Left hindlimb (tissue), 1 donor: ENCODE measurements around the gene ARHGEF19.
"Not testable (repeated sequence)": the region's sequence is repeated elsewhere in the genome, so short reads cannot be mapped to it uniquely, and the experiment has no call there.

ENCODE experiments used
- DNase-seq: peaks from one replicate; pipeline ENCODE4 v3.0.0-alpha.2; 2018

The ARHGEF19 gene

GRCh38 chr1:16163608-16164212 is 48.7 kb downstream of the ARHGEF19 start:
- DNase-seq, result not testable (repeated sequence)

GRCh38 chr1:16162163-16162822 is 50.2 kb downstream of the ARHGEF19 start:
- DNase-seq, result no peak

- no peak for DNase-seq
Measured at GRCh38 chr1:16161717-16162116, 50.7 kb downstream of the ARHGEF19 start.

- no peak for DNase-seq
Measured at GRCh38 chr1:16158993-16159831, 53.2 kb downstream of the ARHGEF19 start.

GRCh38 chr1:16158025-16158424 is 54.4 kb downstream of the ARHGEF19 start:
- DNase-seq, result no peak

- peak; percentile 32 for DNase-seq
Measured at GRCh38 chr1:16156848-16157495, 55.5 kb downstream of the ARHGEF19 start.

GRCh38 chr1:16155537-16156410 is 56.7 kb downstream of the ARHGEF19 start, which contains the start of gene EPHA2:
EPHA2 (minus strand) TSS chr1:16156069; CDS start chr1:16155932, 137 bp downstream.
- peak; percentile 89 for DNase-seq

- DNase-seq, result peak; percentile 43
Measured at GRCh38 chr1:16153999-16154673, 58.3 kb downstream of the ARHGEF19 start.

- peak; percentile 29 for DNase-seq
Measured at GRCh38 chr1:16153096-16153998, 59.1 kb downstream of the ARHGEF19 start.

GRCh38 chr1:16152481-16153087 is 59.9 kb downstream of the ARHGEF19 start:
- DNase-seq, result peak; percentile 45

- DNase-seq, result no peak
Measured at GRCh38 chr1:16151995-16152384, 60.5 kb downstream of the ARHGEF19 start.

GRCh38 chr1:16151196-16151994 is 61.1 kb downstream of the ARHGEF19 start:
- DNase-seq, result peak; percentile 74

- no peak for DNase-seq
Measured at GRCh38 chr1:16150508-16150907, 61.9 kb downstream of the ARHGEF19 start.

GRCh38 chr1:16149702-16150488 is 62.6 kb downstream of the ARHGEF19 start:
- DNase-seq, result no peak

- DNase-seq, result no peak
Measured at GRCh38 chr1:16149146-16149545, 63.3 kb downstream of the ARHGEF19 start.

- DNase-seq, result no peak
Measured at GRCh38 chr1:16148329-16149092, 63.9 kb downstream of the ARHGEF19 start.
